Esophagus squamous epithelium (tissue), 5 donors: ENCODE results near the gene HMG20A. TPM values are rescaled to one million over a fixed set of nuclear protein-coding genes. Genes with fewer than 3 reads are reported as not detected.

ENCODE experiments used
- DNase-seq: peaks from one replicate; lab custom pipeline; 2025; lab: John Stamatoyannopoulos, UW
- H3K27ac ChIP-seq, 4 donors: fragments of 200-600 bp; sonication (generic); one replicate each; pipeline ENCODE4 v1.5.1; 2016 to 2019; ENCODE audit warnings: mild to moderate bottlenecking in 1 of 4
- H3K27me3 ChIP-seq, 4 donors: fragments of 200-600 bp; sonication (generic); 1 replicate in 3 of 4; 2 replicates in 1 of 4; pipeline versions ENCODE4 v1.5.1 to v1.6.0; 2017 to 2021; ENCODE audit warnings: antibody characterized with exemption in 1 of 4
- H3K36me3 ChIP-seq, 3 donors: fragments of 200-600 bp; sonication (generic); one replicate each; pipeline ENCODE4 v1.5.1; 2016 to 2019
- H3K4me1 ChIP-seq, 3 donors: fragments of 200-600 bp; sonication (generic); one replicate each; pipeline ENCODE4 v1.5.1; 2017 to 2019
- H3K4me3 ChIP-seq, 4 donors: fragments of 200-600 bp; sonication (generic); 1 replicate in 3 of 4; 2 replicates in 1 of 4; pipeline ENCODE4 v1.5.1; 2016 to 2019; ENCODE audit warnings: mild to moderate bottlenecking in 2 of 4, moderate library complexity in 1 of 4
- H3K9me3 ChIP-seq, 3 donors: fragments of 200-600 bp; sonication (generic); one replicate each; pipeline ENCODE4 v1.5.1; 2016 to 2019
- POLR2A ChIP-seq, 4 donors: fragments of 450-650 bp; IDR thresholded peaks; one replicate each; pipeline ENCODE4 v1.6.1; 2017; ENCODE audit warnings: antibody characterized with exemption in 4 of 4, mild to moderate bottlenecking in 4 of 4, moderate library complexity in 3 of 4
- WGBS, 2 donors: methylation state at CpG; one replicate each; pipeline ENCODE4 v1.1.5; 2018; 5-methylcytosine and 5-hydroxymethylcytosine counted together
- intact Hi-C: fragments of 100-400 bp; cut with DNase I; formaldehyde crosslinking; loops from one replicate; pipeline ENCODE4 v1.15.0; 2022
- total RNA-seq, 4 donors: library from RNA; depleted of rRNA; stranded (reverse); fragments of >200 nt; gene quantifications; one replicate each; pipeline ENCODE4 v1.1.0, GENCODE V29; 2016
- TF ChIP-seq, protein P1 (sequence below), 6 experiments: fragments of 450-650 bp in 4 of 6; fragments of 200-600 bp in 2 of 6; sonication (generic) in 2 of 6; IDR thresholded peaks; one replicate each; pipeline ENCODE4 v1.5.1; 2016 to 2019; ENCODE audit warnings: antibody characterized with exemption in 6 of 6, mild to moderate bottlenecking in 4 of 6, moderate library complexity in 4 of 6
- donor health status: DM: yes; HTN: yes; CAD: no.

The HMG20A gene
- total RNA-seq, 4 donors from 2014 or later, result 7.9 to 22.7 (median 12.9) TPM

- intact Hi-C loops, result no loop called here
- H3K9me3 ChIP-seq, result no peaks in the 10 kb centered on the region
- H3K27ac ChIP-seq, result no peak overlapping the region
- no peaks in the 10 kb centered on the region for H3K27me3 ChIP-seq
- no peaks in the 10 kb centered on the region for H3K4me1 ChIP-seq
- 71 to 73% methylated on average over 2 of the region's 2 CpGs for WGBS, 2 donors
- TF ChIP-seq, protein P1, sequence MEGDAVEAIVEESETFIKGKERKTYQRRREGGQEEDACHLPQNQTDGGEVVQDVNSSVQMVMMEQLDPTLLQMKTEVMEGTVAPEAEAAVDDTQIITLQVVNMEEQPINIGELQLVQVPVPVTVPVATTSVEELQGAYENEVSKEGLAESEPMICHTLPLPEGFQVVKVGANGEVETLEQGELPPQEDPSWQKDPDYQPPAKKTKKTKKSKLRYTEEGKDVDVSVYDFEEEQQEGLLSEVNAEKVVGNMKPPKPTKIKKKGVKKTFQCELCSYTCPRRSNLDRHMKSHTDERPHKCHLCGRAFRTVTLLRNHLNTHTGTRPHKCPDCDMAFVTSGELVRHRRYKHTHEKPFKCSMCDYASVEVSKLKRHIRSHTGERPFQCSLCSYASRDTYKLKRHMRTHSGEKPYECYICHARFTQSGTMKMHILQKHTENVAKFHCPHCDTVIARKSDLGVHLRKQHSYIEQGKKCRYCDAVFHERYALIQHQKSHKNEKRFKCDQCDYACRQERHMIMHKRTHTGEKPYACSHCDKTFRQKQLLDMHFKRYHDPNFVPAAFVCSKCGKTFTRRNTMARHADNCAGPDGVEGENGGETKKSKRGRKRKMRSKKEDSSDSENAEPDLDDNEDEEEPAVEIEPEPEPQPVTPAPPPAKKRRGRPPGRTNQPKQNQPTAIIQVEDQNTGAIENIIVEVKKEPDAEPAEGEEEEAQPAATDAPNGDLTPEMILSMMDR (IDR thresholded peaks at IDR 0.05), result no peak
- TF ChIP-seq POLR2A (IDR thresholded peaks at IDR 0.05), result no peak
- DNase-seq, result no peak
- H3K4me3 ChIP-seq, result no peak overlapping the region
- peaks cover 0 to 4% (median 0%) of the 10 kb centered on the region in 3 donors for H3K36me3 ChIP-seq
Measured at GRCh38 chr15:77430652-77431051, 10.0 kb downstream of the HMG20A start.

- intact Hi-C loops, result no loop called here
- no peak for DNase-seq
- Histone ChIP-seq H3K9me3 (no peaks in the 10 kb centered on the region), H3K27ac (no peak overlapping the region), H3K4me3 (no peak overlapping the region), H3K36me3 (peaks cover 0 to 4% (median 0%) of the 10 kb centered on the region in 3 donors), H3K4me1 (peaks cover 0 to 9% (median 0%) of the 10 kb centered on the region in 3 donors), H3K27me3 (no peaks in the 10 kb centered on the region)
- 85 to 96% methylated on average over 2 of the region's 2 CpGs for WGBS, 2 donors
- TF ChIP-seq, protein P1 (IDR thresholded peaks at IDR 0.05), result no peak
- no peak for TF ChIP-seq POLR2A (IDR thresholded peaks at IDR 0.05)
Measured at GRCh38 chr15:77436822-77437221, 16.1 kb downstream of the HMG20A start.

DNA sequence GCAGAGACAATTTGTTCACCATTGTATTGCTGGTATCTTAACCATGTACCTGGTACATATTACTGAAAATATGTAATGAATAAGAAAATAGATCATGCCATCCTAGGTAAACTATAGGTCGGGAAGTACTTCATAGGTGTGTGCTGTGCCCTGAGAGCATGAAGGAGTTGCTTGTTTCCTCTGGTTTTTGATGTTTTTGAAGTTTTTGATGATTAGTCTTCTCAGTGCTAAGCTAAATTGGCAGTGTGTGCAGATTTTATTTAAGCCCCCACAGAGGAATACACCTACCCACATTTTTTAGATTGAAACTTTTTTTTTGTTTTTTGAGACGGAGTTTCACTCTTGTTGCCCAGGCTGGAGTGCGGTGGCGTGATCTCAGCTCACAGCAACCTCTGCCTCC, 16.6 kb downstream of the HMG20A start:
- TF ChIP-seq, protein P1 (IDR thresholded peaks at IDR 0.05), result no peak
- TF ChIP-seq POLR2A (IDR thresholded peaks at IDR 0.05), result no peak
- H3K9me3 ChIP-seq, result no peaks in the 10 kb centered on the region
- H3K4me1 ChIP-seq, result peaks cover 0 to 13% (median 0%) of the 10 kb centered on the region in 3 donors
- no peak for DNase-seq
- H3K4me3 ChIP-seq, result no peak overlapping the region
- peaks cover 0 to 4% (median 0%) of the 10 kb centered on the region in 3 donors for H3K36me3 ChIP-seq
- WGBS, 2 donors, result 83 to 89% methylated on average over 4 of the region's 4 CpGs
- H3K27me3 ChIP-seq, result no peaks in the 10 kb centered on the region
- intact Hi-C loops, result no loop called here
- H3K27ac ChIP-seq, result no peak overlapping the region

DNA sequence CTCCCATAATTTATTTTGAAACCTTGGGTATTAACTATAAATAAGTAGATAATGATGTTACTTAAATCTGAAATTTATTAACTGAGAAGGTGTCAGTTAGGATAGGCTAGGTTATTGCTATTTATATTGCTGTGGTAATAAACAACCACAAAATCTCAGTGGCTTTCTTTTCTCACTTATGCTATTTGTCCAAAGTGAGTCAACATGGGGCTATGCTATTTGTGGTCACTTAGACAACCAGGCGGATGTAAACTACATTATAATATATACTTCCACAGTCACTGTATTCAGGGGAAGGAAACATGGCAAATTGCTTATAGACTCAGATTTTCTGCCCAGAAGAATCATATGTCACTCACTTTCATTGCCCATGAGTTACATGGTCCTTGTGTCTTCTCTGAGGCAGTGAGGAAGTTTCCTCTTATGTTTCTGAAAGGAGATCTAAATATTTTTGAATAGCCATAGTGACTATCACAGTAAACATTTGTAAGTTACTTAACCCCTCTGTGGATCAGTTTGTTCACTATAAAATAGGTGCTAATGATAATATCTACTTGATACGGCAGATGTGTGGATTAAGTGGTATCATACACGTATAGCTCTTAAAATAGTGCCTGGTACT, 19.8 kb downstream of the HMG20A start:
- H3K36me3 ChIP-seq, result peaks cover 0 to under 1% (median 0%) of the 10 kb centered on the region in 3 donors
- intact Hi-C loops, result no loop called here
- H3K4me3 ChIP-seq, result no peak overlapping the region
- no peaks in the 10 kb centered on the region for H3K9me3 ChIP-seq
- no peak overlapping the region for H3K27ac ChIP-seq
- 77 to 78% methylated on average over 3 of the region's 3 CpGs for WGBS, 2 donors
- no peaks in the 10 kb centered on the region for H3K27me3 ChIP-seq
- TF ChIP-seq, protein P1 (IDR thresholded peaks at IDR 0.05), result no peak
- TF ChIP-seq POLR2A (IDR thresholded peaks at IDR 0.05), result no peak
- DNase-seq, result no peak
- H3K4me1 ChIP-seq, result peaks cover 0 to 17% (median 0%) of the 10 kb centered on the region in 3 donors

DNA sequence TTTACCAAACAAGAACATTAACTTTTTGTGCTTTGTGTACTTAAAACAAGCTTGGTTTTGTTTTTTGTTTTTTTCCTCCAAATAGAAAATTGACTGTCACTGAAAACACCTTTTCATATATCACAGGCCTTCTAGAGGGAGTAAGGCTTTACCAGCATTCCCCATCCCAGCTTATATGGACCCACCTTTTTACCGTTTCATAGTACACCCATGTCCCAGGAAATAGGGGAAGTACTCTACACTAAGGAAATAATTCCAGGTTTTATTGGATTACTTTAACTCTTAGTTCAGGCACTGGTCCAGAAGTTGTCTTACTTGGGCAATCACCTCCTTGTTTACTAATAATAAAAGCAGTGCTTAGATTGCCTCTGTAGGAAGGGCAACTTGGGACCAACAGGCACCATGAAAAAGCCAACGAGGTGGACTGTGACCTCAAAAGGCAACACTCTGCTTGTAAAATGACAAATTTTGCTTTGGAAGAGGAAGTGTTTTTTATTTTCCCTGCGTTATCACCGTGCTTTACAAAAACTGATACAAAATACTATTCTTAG, 26.2 kb downstream of the HMG20A start:
- intact Hi-C loops, result no loop called here

More for the DNA sequence above, 26.2 kb downstream of the HMG20A start:
- WGBS, 2 donors, result 71 to 78% methylated on average over 4 of the region's 4 CpGs
- Histone ChIP-seq H3K27me3 (no peaks in the 10 kb centered on the region), H3K4me3 (no peak overlapping the region), H3K9me3 (no peaks in the 10 kb centered on the region), H3K27ac (no peak overlapping the region), H3K36me3 (peaks cover 0 to 17% (median 0%) of the 10 kb centered on the region in 3 donors), H3K4me1 (peaks cover 0 to 8% (median 0%) of the 10 kb centered on the region in 3 donors)
- DNase-seq, result no peak
- TF ChIP-seq POLR2A (IDR thresholded peaks at IDR 0.05), result no peak
- TF ChIP-seq, protein P1 (IDR thresholded peaks at IDR 0.05), result no peak
